Cerebellar cortex (tissue), 1 donor: ENCODE measurements around the gene HCFC1R1.

ENCODE experiments used
- DNase-seq: peaks from one replicate; pipeline ENCODE4 v3.0.0-alpha.2; 2015; ENCODE audit warnings: low spot score

The HCFC1R1 gene

DNA sequence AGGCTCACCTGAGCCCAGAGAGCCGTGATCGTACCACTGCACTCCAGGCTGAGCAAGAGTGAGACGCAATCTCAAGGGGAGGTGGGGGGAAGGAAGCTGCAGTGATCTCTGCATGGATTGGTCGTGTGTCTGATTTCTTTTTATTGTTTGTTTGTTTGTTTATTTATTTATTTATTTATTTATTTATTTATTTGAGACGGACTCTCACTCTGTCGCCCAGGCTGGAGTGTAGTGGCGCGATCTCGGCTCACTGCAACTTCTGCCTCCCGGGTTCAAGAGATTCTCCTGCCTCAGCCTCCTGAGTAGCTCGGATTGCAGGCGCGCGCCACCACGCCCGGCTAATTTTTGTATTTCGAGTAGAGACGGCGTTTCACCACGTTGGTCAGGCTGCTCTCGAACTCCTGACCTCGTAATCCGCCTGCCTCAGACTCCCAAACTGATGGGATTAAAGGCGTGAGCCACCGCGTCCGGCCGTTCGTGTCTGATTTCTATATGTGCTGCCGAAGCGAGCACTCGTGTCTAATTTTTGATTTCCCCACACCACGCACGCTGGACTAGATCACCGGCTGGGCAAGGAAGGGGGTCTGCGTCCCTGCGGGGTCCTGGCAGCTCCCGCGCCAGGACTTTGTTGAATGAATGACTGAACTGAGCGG is 4.0 kb downstream of the HCFC1R1 start:
- DNase-seq = no peak

DNA sequence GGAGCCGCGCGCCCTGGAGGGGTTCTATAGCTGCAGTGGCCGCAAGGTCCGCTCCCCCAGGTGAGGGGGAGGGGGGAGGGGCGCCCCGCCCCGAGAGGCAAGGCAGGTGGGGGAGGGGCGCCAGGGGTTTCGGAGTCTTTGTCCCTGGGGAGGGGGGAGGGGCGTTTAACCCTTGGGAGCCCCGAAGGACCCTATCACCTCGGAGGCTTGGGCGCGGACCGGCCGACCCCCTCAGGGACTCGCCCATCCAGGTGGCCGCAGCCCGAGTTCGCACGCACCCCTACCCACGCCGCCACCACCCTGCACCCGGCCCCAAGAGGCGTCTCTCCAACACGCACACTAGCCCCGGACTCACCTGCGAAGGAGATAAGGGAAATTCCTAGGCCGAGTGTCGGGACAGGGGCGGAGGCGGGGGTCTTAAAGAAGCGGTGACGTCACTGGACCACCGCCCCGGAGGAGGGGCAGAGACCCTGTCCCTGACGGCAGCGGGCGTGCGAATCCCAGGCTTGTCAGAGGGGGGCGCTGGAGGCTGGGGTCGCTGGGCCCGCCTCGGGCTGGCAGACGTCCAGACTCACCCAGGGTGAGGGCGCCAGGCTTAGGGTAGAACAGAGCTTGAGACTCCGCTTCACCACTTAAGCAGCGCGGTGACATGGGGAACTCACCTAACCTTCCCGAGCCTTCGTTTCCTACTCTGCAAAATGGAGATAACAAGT is 5.8 kb downstream of the HCFC1R1 start, which contains the start of gene CLDN6:
TSS of gene CLDN6 (minus strand) at position 390 of the 713 bp plus-strand sequence. CDS start 2,162 bp downstream, outside the sequence.
- DNase-seq = no peak

DNA sequence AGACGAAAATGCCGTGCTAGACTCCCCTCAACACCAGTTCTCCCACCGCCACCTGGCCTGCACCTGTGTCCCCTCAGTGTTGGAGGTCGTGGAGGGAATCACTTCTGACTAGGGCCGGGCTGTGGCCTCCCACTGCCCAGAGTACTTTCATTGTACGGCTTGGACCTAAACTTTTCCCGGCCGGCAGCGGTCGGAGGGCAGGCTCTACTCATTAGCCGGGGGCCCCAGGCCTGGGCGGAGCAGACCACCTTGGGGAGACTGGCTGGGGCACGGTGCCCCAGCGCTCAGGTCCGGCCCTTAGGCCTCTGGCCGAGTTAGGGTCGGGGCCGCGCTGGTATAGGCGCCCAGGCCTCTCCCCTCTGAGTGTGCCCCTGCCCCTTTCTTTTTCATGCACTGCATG is 6.4 kb downstream of the HCFC1R1 start:
- no peak for DNase-seq

DNA sequence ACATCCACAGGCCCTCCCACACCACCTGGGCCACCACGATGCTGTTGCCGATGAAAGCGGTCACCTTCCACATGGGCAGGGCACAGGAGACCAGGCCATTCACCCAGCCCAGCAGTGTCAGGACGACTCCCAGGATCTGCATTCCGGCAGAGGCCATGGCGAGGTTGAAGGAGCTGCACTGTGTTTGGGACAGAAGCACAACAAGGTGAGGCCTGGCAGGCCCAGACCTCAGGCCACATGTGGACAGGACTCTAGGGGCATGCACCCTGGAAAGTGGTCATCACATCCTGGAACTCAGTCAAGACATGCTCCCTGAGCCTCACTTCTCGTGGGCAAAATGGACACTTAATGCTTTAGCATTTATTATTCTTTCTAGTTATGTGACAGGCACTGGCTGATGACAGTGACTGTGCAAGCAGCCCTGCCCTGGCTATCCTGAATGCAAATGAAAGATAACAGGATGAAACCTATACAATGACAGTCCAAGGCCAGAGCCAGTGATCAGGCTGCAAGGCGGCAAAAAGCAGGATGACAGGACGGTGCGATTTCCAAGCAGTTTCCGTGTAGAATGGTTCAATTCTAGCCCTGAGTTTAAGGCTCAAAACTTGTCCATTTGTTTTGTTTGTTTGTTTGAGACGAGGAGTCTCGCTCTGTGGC is 7.7 kb downstream of the HCFC1R1 start:
- no peak for DNase-seq

DNA sequence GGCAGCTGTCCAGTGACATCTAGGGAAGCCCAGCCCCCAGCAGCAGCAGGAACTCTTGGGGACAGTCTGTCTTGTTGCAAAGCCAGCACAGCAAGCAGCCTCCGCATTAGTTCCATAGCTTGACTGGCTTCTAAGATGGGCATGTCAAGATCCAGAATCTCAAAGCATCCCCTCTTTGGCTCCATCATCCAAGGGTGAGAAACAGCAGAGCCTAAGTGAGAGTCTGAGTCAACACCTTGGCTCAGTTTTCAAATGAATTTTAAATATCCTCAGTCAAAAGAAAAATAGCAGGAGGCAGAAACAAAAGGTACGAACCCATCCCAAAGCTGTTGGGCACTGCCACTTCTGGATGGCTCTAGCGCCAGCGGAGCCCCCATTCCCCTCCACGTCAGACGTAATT is 8.8 kb downstream of the HCFC1R1 start:
- no peak for DNase-seq

DNA sequence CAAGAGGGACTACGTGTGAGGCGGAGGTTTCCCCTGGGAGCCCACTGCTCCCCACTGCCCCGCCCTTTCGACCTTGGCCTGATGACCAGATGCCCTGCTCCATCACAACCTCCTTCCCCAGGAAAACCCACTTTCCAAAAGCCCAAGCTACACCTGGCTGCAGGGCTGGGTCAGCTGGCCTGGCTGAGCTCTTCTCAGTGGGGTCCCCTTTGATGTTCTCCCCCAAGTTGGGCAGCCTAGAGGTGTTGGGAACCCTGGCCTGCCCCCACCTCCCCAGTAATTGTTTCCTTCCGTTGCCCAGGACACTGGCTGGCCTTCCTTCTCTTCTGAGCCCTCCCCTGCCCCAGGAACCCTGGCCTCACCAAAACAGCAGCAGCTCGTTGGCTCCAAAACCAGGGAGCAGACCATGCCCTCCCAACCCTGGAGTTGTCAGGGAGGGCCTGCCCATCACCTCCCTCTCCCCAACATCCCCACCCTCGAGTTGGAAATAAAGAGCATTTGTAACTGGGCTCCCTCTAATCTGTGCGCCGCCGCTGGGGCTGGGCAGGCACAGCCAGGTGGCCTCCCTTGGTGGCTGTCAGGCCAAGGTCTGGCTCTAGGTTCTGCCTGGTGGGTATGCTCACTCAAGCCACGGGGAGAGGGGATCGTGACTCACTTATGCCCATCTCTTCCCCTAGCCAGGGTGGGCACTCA is 9.6 kb downstream of the HCFC1R1 start:
- no peak for DNase-seq

DNA sequence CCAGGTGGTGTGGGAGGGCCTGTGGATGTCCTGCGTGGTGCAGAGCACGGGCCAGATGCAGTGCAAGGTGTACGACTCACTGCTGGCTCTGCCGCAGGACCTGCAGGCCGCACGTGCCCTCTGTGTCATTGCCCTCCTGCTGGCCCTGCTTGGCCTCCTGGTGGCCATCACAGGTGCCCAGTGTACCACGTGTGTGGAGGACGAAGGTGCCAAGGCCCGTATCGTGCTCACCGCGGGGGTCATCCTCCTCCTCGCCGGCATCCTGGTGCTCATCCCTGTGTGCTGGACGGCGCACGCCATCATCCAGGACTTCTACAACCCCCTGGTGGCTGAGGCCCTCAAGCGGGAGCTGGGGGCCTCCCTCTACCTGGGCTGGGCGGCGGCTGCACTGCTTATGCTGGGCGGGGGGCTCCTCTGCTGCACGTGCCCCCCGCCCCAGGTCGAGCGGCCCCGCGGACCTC is 10.2 kb downstream of the HCFC1R1 start:
- no peak for DNase-seq

DNA sequence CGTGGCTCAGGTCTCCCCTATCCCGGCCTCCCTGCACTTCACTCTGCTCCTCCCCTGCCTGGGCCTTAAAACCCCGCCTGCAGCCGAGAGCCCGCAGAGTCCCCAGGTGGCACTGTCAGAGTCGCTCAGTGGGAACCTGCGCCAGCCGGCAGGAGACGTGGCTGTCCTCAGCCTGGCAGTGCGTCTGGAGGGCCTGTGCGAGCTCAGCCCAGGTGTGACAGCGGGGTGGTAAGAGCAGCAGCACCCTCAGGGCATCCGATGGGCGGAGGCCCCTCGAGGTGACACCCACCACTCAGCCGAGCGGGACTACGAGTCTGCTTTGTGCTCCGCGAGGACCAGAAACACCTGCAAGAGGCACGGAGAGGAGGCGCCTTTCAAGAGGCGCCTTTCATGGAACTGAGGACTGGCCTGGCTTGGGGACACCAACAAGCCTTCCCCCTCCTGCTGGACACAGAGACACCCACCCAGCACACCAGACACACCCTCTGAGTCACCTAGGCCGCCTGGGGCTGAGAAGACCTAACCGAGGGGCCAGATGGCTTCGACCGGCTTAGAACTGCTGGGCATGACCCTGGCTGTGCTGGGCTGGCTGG is 10.8 kb downstream of the HCFC1R1 start, which contains the start of gene CLDN9:
TSS of gene CLDN9 (plus strand) at position 96 of the 593 bp plus-strand sequence. CDS start at position 536, 440 bp downstream.
- no peak for DNase-seq

DNA sequence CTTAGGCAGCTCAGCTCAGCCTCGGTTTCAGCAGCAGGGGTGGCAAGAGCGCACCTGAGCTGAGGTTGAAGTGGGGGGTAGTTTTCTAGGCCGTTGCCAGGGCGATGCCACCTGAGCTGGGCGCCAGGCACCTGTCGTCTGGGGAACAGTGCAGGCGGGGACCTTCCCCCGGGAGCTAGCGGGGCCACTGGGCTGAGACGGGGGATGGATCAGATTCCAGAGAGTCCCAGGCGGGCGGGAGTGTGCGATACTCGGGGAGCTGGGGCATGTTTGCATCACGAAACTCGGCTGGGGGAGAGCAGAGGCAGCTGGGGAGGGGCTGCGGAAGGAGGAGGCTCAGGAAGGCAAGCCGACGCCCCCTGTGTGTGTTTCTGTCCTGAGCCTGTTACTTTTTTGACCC is 11.5 kb downstream of the HCFC1R1 start:
- DNase-seq = no peak

DNA sequence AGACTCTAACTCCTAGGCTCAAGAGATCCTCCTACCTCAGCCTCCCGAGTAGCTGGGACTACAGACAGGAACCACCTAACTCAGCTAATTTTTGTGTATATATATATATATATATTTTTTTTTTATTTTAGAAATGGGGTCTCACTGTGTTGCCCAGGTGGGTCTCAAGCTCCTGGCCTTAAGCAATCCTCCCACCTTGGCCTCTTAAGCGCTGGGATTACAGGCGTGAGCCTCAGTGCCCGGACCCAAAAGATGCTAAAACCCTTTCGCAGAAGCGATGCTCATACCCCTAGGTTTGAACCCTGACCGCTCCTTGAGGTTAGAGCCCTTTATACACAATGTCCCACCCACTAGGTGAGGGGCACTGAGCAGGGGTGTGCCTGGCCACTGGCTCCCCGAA is 13.2 kb downstream of the HCFC1R1 start:
- no peak for DNase-seq

DNA sequence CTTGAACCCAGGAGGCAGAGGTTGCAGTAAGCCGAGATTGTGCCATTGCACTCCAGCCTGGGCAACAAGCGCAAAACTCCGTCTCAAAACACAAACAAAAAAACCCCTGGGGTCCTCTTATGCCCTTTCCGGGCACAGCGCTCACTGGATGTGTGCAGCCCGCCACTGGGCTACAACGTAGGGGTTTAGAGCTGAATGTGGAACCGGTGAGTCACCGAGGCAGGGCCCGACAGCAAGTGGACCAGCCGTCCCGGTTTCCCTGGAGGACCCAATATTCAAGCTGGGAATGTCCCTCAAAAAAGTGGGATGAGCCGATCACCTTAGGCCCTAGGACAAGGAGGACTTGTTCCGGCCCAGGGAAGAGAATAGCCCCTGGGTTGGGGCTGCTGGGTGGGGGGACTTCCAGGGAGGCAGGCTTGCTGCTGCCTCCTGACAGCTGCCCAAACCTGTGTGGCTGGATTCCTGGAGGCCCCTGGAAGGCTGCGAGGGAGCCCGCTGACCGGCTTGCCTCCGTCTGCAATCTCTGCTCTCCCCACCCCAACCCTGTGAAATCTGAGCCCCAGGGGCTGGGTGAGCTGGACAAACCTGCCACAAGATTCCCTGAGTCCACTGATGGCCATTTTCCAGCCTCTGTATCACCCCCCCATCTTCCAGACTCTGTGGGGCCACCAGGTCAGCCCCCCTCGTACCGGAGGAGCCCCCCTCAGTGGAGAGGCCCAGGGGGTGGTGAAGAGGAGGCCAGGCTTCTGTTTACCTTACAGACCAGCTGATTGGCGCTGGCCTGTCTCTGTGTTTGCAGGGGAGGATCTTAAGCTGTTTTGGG is 14.0 kb downstream of the HCFC1R1 start:
- DNase-seq = no peak

DNA sequence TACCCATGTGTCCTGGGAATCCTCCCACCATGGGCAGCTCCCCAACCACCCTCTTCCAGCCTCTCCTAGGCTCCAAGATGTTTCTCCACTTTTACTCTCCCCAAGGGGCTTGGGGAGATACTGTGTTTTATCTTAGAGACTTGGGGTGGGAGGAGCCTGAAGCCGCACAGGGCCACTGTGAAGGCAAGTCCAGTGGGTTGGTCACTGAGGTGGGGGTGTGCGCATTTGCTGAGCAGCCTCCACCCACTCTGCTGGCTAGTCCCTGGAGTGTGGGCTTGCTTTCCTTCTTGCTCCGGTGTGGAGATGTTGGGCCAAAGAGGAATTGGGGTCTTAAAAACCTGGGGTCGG is 15.1 kb downstream of the HCFC1R1 start:
- DNase-seq = no peak

DNA sequence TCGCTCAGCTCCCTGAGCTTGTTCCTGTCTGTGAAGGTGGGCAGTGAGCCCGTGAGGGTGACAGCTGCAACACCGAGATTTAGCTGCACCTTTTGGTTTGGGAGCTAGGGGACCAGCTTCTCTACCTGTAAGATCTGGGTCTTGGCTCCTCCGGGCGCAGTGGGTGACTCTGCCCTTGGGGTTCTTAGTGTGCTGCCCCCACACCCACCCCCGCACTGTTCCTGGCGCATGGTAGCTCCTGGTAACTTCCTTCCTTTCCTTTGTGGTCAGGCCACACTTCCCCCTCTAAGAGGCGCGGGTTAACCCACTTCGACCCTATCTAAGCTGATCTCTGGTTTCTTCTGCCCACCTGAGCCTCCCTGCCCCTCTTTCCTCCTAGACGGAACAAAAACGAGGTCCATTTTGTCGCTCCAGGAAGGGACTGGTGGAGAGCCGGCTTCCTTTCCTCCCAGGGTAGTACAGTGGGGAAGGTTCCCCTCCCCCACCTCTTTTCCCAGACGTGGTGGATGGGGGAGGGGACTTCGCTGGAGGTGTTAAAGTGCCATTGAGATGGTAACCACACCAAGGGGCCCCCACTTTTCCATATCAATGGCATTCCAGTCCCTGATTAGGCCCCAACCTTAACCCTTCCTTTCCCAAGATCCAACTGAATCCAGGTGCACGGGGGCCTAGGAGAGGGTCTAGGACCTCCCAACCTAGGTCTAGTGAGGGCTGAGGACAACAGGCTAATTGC is 15.6 kb downstream of the HCFC1R1 start:
- DNase-seq = no peak

DNA sequence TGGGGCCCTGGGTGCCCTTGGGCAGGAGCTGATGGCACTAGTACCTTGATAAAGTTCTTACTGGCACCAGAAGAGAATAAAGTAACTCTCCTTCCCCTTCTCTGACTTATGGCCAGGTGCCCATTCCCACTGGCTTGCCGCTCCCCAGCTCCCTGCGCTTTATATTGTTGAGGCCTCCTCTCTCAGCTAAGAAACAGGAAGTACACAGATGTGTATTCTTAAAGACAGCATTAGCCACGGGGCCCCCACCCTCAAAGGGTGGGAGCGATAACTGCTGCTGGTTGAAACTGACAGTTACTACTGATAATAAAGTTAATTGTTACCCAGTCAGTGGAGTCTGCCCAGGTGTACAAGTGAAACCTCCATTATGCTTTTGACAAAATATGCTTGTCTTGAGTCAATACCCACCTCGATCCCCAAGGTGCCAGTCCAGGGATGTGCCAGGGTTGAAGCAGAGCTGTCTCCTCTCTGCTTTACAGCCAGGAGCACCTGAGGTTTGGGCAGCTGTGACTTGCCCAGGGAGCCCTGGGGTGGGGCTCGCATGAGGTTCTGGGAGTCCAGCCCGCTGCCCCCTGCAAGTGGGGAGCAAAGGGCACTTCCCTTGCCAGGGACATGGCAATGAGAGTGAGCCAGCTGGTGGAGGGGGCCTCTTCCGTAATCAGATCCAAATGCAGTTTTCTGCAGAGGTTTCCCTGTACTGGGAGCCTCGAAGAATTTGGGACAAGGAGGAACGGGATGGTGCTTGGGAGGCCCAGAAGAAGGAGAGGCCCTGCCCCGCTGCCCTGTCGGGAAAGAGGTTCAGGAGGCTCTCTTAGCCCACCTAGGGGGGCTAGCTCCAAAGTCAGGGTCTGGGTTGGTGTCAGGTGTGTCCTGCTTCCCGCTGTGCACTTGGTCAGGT is 16.4 kb downstream of the HCFC1R1 start:
- DNase-seq = no peak

DNA sequence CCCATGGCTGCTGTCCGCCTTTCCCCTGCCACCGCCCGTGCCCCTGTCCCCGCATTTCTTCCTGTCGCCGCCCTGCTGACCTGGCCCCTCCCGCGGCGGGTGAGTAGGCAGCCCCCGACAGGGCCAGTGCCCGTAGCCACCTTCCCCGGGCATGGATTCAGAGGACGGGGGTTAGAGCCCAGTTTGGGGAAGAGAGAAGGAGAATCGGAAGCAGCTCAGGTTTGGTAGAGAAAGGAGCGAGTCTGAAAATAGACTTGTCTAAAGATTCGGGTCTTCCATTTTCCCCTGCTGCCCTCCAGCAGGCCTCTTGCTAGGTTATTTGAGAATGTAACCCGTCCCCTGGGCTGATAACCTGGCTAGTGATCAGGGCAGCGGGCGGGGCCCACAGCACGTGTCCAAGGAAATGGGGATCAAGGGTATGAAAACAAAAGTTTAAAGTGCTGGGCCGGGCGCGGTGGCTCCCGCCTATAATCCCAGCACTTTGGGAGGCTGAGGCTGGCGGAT is 18.9 kb downstream of the HCFC1R1 start:
- peak; percentile 40 for DNase-seq

DNA sequence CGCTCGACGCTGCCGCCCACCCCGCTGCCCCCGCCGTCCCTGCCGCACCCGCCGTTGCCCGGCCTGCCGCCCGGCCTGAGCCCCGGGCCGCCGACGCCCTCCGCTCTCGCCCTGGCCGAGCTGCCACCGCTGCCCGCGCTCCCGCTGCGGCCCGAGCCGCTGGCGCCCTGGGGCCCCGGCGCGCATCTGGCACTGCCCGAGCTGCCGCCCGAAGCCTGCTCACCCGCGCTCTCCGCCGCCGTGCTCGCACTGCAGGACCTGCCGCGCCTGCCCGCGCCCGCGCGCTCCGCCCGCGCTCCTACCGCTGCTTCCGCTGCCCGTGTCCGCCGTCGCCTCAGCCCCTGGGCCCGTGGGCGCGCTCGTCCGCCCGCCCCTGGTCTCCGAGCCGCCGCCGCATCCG is 19.4 kb downstream of the HCFC1R1 start:
- DNase-seq = no peak

DNA sequence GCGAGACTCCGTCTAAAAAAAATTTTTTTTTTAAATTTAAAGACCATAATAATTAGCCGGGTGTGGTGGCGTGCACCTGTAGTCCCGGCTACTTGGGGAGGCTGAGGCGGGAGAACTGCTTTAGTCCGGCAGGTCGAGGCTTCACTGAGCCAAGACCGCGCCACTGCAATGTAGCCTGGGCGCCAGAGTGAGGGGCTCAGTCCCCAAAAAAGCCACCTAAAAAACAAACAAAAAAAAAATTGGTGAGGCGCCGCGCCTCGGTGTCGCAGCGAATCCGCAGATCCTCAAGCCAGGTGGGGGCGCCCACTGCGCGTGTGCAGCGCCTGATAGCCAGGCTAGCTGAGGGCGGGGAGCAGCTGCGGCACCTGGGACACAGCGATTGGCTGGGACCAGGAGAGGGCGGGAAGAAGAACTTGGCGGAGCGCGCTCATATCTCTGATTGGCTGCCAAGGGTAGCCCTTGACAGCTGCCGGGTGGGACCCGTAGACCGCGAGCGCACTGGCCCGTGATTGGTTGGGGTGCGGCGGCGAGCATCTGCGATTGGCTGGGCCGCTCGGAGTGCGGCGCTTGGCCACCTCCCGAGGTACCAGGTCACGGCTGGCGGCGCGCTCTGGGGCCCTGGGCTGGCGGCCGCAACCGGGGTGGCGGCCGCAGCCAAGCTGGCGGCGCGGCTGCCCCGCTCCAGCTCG is 20.0 kb downstream of the HCFC1R1 start:
- DNase-seq = peak; percentile 100

DNA sequence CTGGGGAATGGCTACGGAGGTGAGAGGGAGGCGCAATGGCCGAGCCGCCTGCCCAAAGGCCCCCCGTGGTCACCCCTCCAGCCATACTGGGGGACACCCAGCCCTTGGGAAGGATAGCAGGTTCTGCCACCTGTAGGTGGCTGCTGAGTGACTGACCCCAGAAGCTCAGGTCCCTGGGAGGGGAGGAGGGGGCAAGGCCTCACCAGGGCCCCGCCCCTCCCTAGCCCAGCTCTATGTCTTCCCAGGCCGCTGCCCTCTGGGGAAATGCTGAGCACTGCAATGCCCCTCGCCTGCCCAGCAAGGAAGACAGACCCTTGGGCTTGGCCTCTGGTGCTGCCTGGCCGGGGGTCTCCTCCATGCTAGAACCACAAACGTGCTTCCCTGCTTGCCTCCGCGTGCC is 22.4 kb downstream of the HCFC1R1 start:
- no peak for DNase-seq

DNA sequence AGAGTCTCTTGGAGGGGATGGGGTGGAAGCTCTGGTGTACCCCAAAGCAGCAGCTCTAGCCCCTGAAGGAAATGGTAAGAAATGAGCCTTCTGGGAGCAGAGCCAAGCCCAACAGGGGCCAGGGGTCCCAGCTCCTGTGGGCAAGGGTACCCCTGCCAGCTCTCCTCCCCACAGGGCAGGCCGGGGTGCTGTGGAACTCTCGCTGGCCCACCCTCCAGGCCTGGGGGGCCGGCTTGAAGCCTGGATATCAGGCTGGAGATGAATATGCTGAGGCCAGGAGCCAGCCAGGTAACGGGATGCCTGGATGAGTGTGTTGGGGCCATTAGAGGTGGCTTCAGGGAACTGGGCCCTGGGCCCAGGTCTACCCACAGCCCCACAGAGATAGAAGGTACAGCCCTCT is 23.2 kb downstream of the HCFC1R1 start:
- DNase-seq = no peak
